HG03575 (cell line): ENCODE measurements around the gene C16orf96.
"Not testable (repeated sequence)": the region's sequence is repeated elsewhere in the genome, so short reads cannot be mapped to it uniquely, and the experiment has no call there.

ENCODE experiments used
- ATAC-seq: cut with Tn5 transposase; IDR thresholded peaks from one replicate; pipeline ENCODE4 v1.9.1; 2021; ENCODE audit not compliant: unreplicated experiment, insufficient number of reproducible peaks, low FRiP score; ENCODE audit errors: extremely low read depth

The C16orf96 gene

GRCh38 chr16:4552541-4552940 lies 3.6 kb upstream of the C16orf96 start:
- no peak for ATAC-seq

GRCh38 chr16:4556580-4556979 lies 440 bp downstream of the C16orf96 start:
- ATAC-seq: no peak

DNA sequence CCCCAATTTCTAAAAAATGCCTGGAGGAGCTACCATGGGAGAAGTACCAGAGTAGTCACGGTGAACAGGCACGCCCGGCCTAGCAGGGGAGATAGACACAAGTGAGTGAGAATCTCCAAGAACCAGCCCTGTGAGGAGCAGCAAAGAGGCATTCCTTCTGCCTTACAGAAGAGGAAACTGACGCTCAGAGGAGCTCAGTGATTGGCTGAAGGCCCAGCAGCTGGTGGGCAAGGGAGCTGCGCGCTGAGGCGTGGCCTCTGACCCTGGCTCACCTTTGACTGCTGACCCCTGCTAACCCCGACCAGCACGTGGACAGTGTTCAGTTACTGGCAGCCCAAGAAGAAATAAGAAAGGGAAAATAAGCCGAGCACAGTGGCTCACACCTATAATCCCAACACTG lies 1.8 kb downstream of the C16orf96 start:
- ATAC-seq: no peak

DNA sequence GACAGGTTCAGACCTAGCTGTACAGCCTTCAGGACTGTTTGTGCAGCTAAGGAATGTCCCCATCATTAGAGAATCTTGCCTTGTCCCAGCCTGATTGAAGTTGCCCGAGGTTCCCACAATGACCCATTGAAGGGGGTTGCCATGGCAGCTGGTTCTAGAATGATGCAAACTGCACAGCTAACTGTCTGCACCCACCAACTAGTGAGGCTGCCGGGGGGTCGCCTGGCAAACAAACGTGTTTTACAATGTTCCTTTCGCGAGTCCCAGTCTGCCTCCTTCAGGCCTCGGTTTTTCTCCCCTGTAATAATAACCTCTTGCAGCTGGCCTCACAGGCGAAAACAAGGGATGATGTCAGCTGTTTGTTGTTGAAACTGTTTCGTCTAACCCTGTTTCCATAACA lies 5.5 kb downstream of the C16orf96 start:
- no peak for ATAC-seq

GRCh38 chr16:4564661-4565267 lies 8.6 kb downstream of the C16orf96 start:
- no peak for ATAC-seq

DNA sequence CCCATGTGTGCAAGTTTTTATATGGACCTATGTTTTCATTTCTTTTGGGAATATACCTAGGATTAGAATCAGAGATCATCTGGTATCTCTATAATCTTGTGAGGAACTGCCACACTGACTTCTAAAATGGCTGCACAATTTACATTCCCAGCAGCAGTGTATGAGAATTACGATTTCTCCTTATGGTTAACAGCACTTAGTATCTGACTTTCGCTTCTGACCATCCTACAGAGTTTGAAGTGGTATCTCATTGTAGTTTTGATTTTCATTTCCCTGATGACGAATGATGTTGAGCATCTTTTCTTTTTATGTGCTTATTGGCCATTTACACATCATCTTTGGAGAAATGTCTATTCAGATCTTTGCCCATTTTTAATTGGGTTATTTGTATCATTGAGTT lies 10.0 kb downstream of the C16orf96 start:
- no peak for ATAC-seq

GRCh38 chr16:4570086-4570485 lies 13.9 kb downstream of the C16orf96 start:
- no peak for ATAC-seq

DNA sequence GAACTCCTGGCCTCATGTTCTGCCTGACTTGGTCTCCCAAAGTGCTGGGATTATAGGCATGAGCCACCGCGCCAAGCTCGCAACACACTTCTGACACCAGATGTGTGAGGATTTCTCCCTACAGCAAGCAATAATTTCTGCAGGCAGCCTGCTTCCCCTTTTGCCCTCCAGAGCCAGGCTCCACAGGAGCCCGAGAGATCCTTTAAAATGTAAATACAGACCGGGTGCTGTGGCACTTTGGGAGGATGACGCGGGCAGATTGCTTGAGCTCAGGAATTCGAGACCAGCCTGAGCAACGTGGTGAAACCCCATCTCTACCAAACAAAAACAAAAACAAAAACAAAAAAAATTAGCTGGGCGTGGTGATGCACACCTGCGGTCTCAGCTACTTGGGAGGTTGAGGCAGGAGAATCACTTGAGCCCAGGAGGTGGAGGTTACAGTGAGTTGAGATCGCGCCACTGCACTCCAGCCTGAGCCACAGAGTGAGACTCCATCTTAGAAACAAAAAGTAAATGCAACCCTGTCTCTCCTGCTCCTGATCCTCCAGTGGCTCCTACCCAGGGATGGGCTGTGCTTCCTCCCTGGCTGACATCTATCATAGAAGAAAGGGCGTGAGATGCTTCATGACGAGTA lies 14.7 kb downstream of the C16orf96 start:
- ATAC-seq: no peak

DNA sequence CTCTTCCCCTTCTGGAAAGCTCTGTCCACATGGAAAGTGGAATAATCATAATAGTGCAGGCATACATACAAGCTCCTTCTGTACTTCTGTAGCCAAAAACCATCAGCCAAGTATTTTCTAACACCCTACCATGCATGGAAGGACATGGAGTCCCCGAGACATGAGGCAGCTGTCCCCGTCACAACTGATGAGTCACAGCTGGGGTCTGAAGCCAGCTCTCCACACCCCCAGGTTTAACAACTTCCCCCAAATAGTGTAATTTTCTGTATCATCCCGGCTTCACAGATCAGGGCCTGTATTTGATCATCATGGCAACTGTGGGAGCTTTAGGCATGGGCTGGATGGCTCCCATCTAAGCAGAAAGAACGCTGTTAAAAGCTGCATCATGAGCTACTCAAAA lies 16.6 kb downstream of the C16orf96 start:
- no peak for ATAC-seq

DNA sequence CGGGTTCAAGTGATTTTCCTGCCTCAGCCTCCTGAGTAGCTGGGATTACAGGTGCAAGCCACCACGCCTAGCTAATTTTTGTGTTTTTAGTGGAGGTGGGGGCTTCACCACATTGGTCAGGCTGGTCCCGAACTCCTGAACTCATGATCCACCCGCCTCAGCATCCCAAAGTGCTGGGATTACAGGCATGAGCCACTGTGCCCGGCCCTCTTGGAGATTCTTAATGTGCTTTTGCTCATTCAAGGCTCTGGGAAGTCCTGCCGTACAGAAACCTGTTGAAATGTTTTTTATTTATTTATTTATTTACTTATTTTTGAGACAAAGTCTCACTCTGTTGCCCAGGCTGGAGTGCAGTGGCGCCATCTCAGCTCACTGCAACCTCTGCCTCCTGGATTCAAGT lies 17.8 kb downstream of the C16orf96 start:
- not testable (repeated sequence) for ATAC-seq

DNA sequence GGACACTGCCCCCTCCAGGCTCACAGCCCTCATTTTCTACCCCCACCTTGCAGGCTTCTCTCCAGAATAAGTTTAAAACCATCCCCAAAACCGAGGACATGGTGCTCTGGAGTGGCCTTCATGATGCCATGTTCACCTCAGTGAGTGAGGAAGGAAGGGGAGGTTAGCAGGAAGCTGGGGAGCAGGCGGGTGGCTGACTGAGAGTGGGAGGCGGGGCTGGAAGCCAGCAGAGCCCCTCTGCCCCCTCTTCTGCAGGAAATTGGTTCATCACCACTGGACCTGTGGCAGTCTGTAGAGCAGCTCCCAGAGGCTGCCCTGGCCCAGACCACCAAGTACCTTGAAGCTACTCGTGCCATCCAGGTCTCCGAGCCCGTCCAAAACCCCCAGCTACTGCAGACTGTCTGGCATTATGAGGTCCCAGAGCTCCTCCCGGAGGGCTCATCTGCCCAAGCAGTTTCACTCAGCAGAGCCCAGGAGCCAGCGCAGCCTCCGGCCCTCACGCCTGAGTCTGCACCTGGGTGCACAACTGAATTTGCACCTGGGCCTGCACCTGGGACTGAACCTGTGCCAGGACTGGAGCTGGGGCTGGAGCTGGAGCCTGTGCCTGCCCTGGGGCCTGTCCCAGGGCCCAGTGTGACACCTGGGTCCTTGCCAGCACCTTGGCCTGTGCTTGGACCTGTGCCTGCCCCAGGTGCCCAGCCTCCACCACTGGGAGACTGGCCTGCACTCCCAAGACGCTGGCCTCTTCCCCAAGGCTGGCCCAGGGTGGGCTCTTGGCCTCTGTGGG lies 19.0 kb downstream of the C16orf96 start:
- ATAC-seq: no peak

- ATAC-seq: no peak
Measured at GRCh38 chr16:4576008-4576407, 19.9 kb downstream of the C16orf96 start.

DNA sequence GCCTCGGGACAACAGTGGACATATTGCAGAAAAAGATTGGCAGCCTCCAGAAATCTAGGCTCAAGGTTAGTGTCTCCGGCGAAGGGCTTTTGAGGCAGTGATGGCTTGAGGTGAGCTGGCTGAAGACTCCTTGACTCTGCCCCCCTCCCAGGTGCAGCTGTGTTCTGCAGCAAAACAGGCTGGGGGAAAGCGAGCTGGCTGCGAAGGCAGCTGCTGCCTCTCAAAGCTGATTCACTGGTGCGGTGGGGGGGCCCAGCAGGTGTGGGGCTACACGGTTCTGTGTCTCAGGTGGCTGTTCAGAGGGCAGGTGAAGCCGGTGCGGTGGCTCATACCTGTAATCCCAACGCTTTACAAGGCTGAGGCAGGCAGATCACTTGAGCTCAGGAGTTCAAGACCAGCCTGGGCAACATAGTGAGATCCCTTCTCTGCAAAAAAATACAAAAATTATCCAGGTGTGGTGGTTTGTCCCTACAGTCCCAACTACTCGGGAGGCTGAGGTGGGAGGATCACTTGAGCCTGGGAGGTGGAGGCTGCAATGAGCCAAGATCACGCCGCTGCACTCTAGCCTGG lies 22.9 kb downstream of the C16orf96 start:
- no peak for ATAC-seq

DNA sequence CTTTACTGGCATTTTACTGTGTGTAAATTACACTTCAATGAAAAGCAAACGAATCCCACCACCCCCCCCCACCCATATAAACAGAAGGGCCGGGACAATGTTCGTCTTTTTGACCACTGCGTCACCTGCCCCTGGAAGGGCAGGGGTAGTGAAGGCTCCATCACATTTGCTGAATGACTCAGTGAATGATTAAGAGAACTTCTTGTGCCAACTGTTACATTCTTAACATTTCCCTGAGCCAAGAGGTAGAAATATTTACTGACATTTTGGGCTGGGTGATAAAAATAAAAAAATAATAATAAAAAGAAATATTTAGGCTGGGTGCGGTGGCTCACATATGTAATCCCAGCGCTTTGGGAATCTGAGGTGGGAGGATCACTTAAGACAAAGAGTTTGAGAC lies 24.1 kb downstream of the C16orf96 start:
- no peak for ATAC-seq

DNA sequence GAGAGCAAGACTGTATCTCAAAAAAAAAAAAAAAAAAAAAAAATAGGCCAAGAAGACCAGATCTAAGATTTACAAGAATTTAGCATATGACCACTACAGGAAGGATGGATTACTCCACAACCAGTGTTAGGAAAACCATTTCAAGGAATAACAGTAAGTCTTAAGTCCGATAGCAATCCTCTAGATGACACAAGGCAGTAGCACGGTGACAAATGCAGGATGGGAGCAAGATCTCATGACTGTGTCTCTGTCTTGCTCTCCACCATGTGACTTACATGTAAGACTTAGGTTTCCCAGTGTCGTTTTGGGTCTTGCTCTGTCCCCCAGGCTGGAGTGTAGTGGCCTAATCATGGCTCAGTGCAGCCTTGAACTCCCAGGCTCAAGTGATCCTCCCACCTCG lies 27.8 kb downstream of the C16orf96 start:
- no peak for ATAC-seq

GRCh38 chr16:4586291-4586690 lies 30.2 kb downstream of the C16orf96 start:
- no peak for ATAC-seq

GRCh38 chr16:4588386-4588785 lies 32.2 kb downstream of the C16orf96 start:
- ATAC-seq: no peak

- ATAC-seq: no peak
Measured at GRCh38 chr16:4588961-4589360, 32.8 kb downstream of the C16orf96 start.

DNA sequence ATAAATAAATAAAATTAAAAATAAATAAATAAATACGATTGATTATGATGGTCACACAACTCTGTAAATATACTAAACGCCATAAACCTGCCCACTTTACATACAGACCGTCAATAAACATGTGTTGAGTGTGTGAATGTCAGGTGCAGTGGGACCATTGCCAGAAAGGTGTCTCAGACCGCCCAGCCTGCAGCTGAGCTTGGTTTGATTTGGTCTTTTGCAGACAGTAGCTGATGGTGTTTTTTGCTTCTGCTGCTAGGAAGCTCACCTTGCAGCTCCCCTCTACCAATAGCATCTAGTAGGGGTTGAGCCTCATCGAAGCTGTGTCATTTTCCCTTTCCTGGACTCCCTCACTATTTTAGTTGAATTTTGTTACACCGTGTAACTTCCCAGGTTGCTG lies 35.1 kb downstream of the C16orf96 start:
- ATAC-seq: no peak
